DOHH2 (cell line): ENCODE data around the gene GCNT4.

ENCODE experiments used
- H3F3A ChIP-seq: fragments of 200-600 bp; sonication (generic), shearing (Covaris generic); 2 replicates; pipeline ENCODE4 v1.6.0; 2016; ENCODE audit warnings: antibody characterized with exemption, mild to moderate bottlenecking; ENCODE audit not compliant: control insufficient read depth, insufficient read depth
- H3K27ac ChIP-seq: fragments of 200-600 bp; sonication (generic); 2 replicates; pipeline ENCODE4 v1.5.1; 2014; ENCODE audit warnings: low read depth, mild to moderate bottlenecking, low read length, moderate library complexity
- H3K27me3 ChIP-seq: fragments of 200-600 bp; sonication (generic); 2 replicates; pipeline ENCODE4 v1.6.1; 2014; ENCODE audit warnings: mild to moderate bottlenecking, low read length, mixed read lengths; ENCODE audit not compliant: control insufficient read depth
- H3K36me3 ChIP-seq: fragments of 200-600 bp; sonication (generic); 2 replicates; pipeline ENCODE4 v1.6.1; 2014; ENCODE audit warnings: mild to moderate bottlenecking, low read length, moderate library complexity, mixed read lengths; ENCODE audit not compliant: control insufficient read depth
- H3K4me1 ChIP-seq: fragments of 200-600 bp; sonication (generic); 2 replicates; pipeline ENCODE4 v1.6.1; 2014; ENCODE audit warnings: mild to moderate bottlenecking, low read length, mixed read lengths; ENCODE audit not compliant: control insufficient read depth
- H3K4me2 ChIP-seq: fragments of 200-600 bp; sonication (generic); 2 replicates; pipeline ENCODE4 v1.6.0; 2014; ENCODE audit warnings: mild to moderate bottlenecking, low read length, moderate library complexity
- H3K4me3 ChIP-seq: fragments of 200-600 bp; sonication (generic); 2 replicates; pipeline ENCODE4 v1.5.1; 2014; ENCODE audit warnings: mild to moderate bottlenecking, low read length, mixed read lengths
- H3K79me2 ChIP-seq: fragments of 200-600 bp; sonication (generic); 2 replicates; pipeline ENCODE4 v1.6.1; 2014; ENCODE audit warnings: mild to moderate bottlenecking, low read length, mixed read lengths; ENCODE audit not compliant: control insufficient read depth
- H3K9me2 ChIP-seq: fragments of 200-600 bp; sonication (generic); replicated peaks from 2 replicates; pipeline ENCODE4 v1.6.1; 2014; ENCODE audit warnings: mild to moderate bottlenecking, low read length, mixed read lengths; ENCODE audit not compliant: control insufficient read depth
- H3K9me3 ChIP-seq: fragments of 200-600 bp; sonication (generic); 2 replicates; pipeline ENCODE4 v1.6.1; 2014; ENCODE audit warnings: antibody characterized with exemption, low read length, mixed read lengths; ENCODE audit not compliant: control insufficient read depth, insufficient read depth
- H4K20me1 ChIP-seq: fragments of 200-600 bp; sonication (generic); 2 replicates; pipeline ENCODE4 v1.6.0; 2014; ENCODE audit warnings: low read depth, mild to moderate bottlenecking, antibody characterized with exemption, low read length, moderate library complexity; ENCODE audit not compliant: control insufficient read depth, insufficient read depth
- CTCF ChIP-seq: fragments of 200-600 bp; sonication (generic); IDR thresholded peaks from one replicate; pipeline ENCODE4 v1.5.1; 2014; ENCODE audit warnings: antibody characterized with exemption, mild to moderate bottlenecking, low read depth, low read length; ENCODE audit not compliant: poor library complexity, severe bottlenecking
- EZH2phosphoT487 ChIP-seq: fragments of 200-600 bp; sonication (generic); IDR thresholded peaks from 2 replicates; pipeline ENCODE4 v1.6.1; 2017; ENCODE audit warnings: borderline replicate concordance, mild to moderate bottlenecking, antibody characterized with exemption, low read length, moderate library complexity, mixed read lengths

GCNT4 gene

GRCh38 chr5:75031366-75031765 lies 21.0 kb downstream of the GCNT4 start:
- Histone ChIP-seq H3K4me2 (no peak overlapping the region), H3F3A (no peaks in the 10 kb centered on the region), H3K4me3 (no peak overlapping the region), H3K36me3 (no peaks in the 10 kb centered on the region), H3K79me2 (no peaks in the 10 kb centered on the region), H3K4me1 (no peaks in the 10 kb centered on the region), H3K9me2 (no peaks in the 10 kb centered on the region), H3K9me3 (no peaks in the 10 kb centered on the region), H3K27ac (no peak overlapping the region), H3K27me3 (no peaks in the 10 kb centered on the region), H4K20me1 (no peaks in the 10 kb centered on the region)
- TF ChIP-seq EZH2phosphoT487 = no peak
- TF ChIP-seq CTCF = no peak

- TF ChIP-seq EZH2phosphoT487 (no peak), CTCF (no peak)
- no peak overlapping the region for H3K27ac ChIP-seq
Observed at GRCh38 chr5:75028090-75028489, 24.3 kb downstream of the GCNT4 start.

GRCh38 chr5:75023368-75024159 lies 28.8 kb downstream of the GCNT4 start:
- H3K9me2 ChIP-seq = no peaks in the 10 kb centered on the region
- no peaks in the 10 kb centered on the region for H3K27me3 ChIP-seq
- H3K9me3 ChIP-seq = no peaks in the 10 kb centered on the region
- H3K27ac ChIP-seq = no peak overlapping the region
- no peaks in the 10 kb centered on the region for H3K79me2 ChIP-seq
- no peak overlapping the region for H3K4me2 ChIP-seq
- no peaks in the 10 kb centered on the region for H4K20me1 ChIP-seq
- no peaks in the 10 kb centered on the region for H3K36me3 ChIP-seq
- H3K4me3 ChIP-seq = no peak overlapping the region
- no peaks in the 10 kb centered on the region for H3F3A ChIP-seq
- H3K4me1 ChIP-seq = no peaks in the 10 kb centered on the region
- no peak for TF ChIP-seq EZH2phosphoT487
- TF ChIP-seq CTCF = no peak

More at GRCh38 chr5:75028090-75028489, 24.3 kb downstream of the GCNT4 start:
- Histone ChIP-seq H3K9me2 (no peaks in the 10 kb centered on the region), H3K9me3 (no peaks in the 10 kb centered on the region), H3K4me2 (no peak overlapping the region), H3K27me3 (no peaks in the 10 kb centered on the region), H3K4me1 (no peaks in the 10 kb centered on the region), H3K79me2 (no peaks in the 10 kb centered on the region), H3K36me3 (no peaks in the 10 kb centered on the region), H3F3A (no peaks in the 10 kb centered on the region), H3K4me3 (no peak overlapping the region), H4K20me1 (no peaks in the 10 kb centered on the region)
